Fibroblast of mammary gland (primary cell): ENCODE results near the gene DNAH10.

Experiments used
- DNase-seq: peaks from one replicate; pipeline ENCODE4 v3.0.0-alpha.2; 2010; ENCODE audit warnings: low read depth
- H3K4me3 ChIP-seq: 2 replicates; pipeline ENCODE4 v1.5.1; 2011; ENCODE audit warnings: low read depth, mild to moderate bottlenecking, low read length, moderate library complexity; ENCODE audit not compliant: control insufficient read depth
- TF ChIP-seq, protein P1 (sequence below): conservative IDR thresholded peaks from 2 replicates; pipeline ENCODE4 v1.5.1; 2011; ENCODE audit warnings: low read depth, low read length, inconsistent platforms; ENCODE audit not compliant: control insufficient read depth, insufficient read depth

The DNAH10 gene

DNA sequence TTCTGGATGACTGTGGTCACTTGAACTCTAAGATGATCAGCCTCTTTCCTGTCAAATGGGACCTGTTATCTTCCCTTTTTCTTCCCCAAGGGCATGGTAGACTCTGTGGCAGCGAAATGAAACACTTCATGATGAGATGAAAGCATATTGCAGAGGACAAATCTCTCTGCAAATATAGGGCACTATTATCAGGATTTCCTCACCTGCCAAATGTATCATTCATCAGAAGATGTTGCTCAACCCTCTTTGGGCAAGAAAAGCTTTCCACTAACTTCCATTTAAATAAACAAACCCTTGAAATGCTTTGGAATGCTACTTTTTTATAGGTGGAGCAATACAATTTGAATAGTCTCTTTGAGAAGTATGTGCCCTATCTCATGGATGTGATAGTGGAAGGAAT lies 105.0 kb downstream of the DNAH10 start:
- TF ChIP-seq, protein P1, sequence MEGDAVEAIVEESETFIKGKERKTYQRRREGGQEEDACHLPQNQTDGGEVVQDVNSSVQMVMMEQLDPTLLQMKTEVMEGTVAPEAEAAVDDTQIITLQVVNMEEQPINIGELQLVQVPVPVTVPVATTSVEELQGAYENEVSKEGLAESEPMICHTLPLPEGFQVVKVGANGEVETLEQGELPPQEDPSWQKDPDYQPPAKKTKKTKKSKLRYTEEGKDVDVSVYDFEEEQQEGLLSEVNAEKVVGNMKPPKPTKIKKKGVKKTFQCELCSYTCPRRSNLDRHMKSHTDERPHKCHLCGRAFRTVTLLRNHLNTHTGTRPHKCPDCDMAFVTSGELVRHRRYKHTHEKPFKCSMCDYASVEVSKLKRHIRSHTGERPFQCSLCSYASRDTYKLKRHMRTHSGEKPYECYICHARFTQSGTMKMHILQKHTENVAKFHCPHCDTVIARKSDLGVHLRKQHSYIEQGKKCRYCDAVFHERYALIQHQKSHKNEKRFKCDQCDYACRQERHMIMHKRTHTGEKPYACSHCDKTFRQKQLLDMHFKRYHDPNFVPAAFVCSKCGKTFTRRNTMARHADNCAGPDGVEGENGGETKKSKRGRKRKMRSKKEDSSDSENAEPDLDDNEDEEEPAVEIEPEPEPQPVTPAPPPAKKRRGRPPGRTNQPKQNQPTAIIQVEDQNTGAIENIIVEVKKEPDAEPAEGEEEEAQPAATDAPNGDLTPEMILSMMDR: no peak
- no peak for DNase-seq

DNA sequence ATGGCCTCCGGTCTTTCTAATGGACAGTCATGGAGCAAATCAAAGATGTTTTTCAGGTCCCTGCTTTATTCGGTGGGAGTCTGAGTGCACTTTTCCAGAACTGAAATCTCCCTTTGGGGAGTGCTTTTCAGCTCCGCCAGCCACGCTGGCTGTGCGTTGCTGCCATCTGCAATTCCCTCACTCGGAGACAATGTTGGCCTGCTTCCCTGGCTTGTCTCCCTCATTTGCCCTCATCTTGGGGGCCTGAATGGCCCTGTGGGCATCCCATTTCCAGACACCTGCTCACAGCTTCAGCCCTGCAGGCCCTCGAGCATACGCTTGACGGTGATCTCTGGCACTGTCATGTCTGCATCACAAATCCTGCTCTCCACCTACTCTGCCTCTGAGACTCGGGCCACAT lies 106.7 kb downstream of the DNAH10 start:
- DNase-seq: no peak
- no peak overlapping the region for H3K4me3 ChIP-seq
- TF ChIP-seq, protein P1: no peak

More for the DNA sequence above, 105.0 kb downstream of the DNAH10 start:
- H3K4me3 ChIP-seq: no peak overlapping the region

DNA sequence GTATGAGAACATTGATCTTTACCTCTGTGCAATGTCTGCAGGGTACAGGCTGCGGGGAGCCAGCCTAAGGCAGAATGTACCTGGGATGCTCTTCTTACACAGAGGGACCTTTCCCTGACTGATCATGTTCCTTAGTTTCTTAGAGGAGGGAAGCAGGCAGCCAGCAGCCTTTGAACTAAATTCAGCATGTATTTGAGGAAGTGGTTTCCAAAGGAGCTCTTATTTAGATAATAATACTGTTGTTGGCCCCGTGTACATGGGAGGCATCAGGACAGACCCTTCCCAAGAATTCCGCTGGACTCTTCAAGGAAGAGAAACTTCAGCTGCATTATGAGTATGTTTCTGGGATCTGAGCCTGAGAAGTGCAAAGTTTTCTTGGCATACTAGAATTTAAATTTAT lies 111.7 kb downstream of the DNAH10 start:
- H3K4me3 ChIP-seq: no peak overlapping the region
- TF ChIP-seq, protein P1: no peak
- no peak for DNase-seq

- no peak for DNase-seq
- H3K4me3 ChIP-seq: no peak overlapping the region
Measured at GRCh38 chr12:123877968-123878367, 115.9 kb downstream of the DNAH10 start.

GRCh38 chr12:123879101-123879500 lies 117.0 kb downstream of the DNAH10 start:
- TF ChIP-seq, protein P1: no peak
- no peak overlapping the region for H3K4me3 ChIP-seq
- no peak for DNase-seq

More at GRCh38 chr12:123877968-123878367, 115.9 kb downstream of the DNAH10 start:
- TF ChIP-seq, protein P1: no peak

DNA sequence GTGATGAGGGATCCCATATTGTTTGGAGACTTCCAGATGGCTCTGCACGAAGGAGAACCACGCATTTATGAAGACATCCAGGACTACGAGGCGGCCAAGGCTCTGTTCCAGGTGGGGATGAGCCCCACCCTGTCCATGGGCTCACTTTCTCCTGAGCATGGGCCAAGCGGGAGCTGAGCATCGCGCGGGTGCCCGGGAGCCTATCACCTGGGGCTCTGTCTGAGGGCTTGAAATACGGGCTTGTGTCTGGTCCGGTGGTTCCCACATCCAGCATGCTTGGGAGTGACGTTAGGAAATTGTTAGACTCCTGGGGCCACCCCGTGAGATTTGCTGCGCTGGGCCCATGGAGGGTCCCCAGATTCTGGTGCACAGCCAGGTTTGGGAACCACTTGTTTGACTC lies 117.6 kb downstream of the DNAH10 start:
- TF ChIP-seq, protein P1: no peak
- DNase-seq: no peak
- H3K4me3 ChIP-seq: no peak overlapping the region

DNA sequence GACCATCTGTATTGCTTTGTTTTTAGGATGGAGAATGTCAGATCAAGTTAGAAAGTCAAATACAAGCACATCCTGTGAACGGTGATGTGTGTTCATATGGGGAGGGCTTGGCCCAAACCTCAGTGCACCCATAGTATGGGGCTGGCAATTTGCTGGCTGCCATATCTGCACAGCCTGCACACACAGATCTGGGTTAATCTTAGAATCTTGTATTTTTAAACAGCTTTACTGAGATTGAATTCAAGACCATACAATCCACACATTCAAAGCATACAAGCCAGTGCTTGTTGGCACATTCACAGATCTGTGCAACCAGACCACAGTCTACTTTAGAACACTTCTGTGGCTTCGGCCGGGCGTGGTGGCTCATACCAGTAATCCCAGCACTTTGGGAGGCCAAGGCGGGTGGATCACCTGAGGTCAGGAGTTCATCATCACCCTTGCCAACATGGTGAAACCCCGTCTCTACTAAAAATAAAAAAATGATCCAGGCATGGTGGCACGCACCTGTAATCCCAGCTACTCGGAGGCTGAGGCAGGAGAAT lies 120.1 kb downstream of the DNAH10 start:
- no peak for DNase-seq
- no peak overlapping the region for H3K4me3 ChIP-seq
- TF ChIP-seq, protein P1: no peak
